Right lobe of liver (tissue), 6 donors: ENCODE data around the gene CCL17. TPM values are rescaled to one million over a fixed set of nuclear protein-coding genes. Genes with fewer than 3 reads are reported as not detected.

Experiments used
- ATAC-seq, 4 donors: fragments of 200-7000 bp; cut with Tn5 transposase; one replicate each; pipeline ENCODE4 v1.9.1; 2020; ENCODE audit warnings: mild to moderate bottlenecking in 4 of 4, moderate library complexity in 4 of 4
- DNase-seq, 3 donors: peaks; one replicate each; pipeline ENCODE4 v3.0.0-alpha.2; 2020
- H3K27ac ChIP-seq, 3 donors: fragments of 200-600 bp; one replicate each; pipeline ENCODE4 v1.8.0; 2022
- H3K27me3 ChIP-seq, 2 donors: fragments of 200-600 bp; one replicate each; pipeline ENCODE4 v1.8.0; 2022
- H3K36me3 ChIP-seq, 4 donors: fragments of 200-600 bp; sonication (generic) in 1 of 4; one replicate each; pipeline versions ENCODE4 v1.5.1 to v1.8.0; 2017 to 2022; ENCODE audit warnings: control low read depth in 1 of 4
- H3K4me1 ChIP-seq, 4 donors: fragments of 200-600 bp; sonication (generic) in 1 of 4; one replicate each; pipeline versions ENCODE4 v1.5.1 to v1.8.0; 2017 to 2022; ENCODE audit warnings: control low read depth in 1 of 4
- H3K4me3 ChIP-seq, 3 donors: fragments of 200-600 bp; one replicate each; pipeline ENCODE4 v1.8.0; 2022
- H3K9me3 ChIP-seq, 4 donors: fragments of 200-600 bp; sonication (generic) in 1 of 4; one replicate each; pipeline versions ENCODE4 v1.5.1 to v1.8.0; 2017 to 2022; ENCODE audit warnings: control low read depth in 1 of 4
- POLR2A ChIP-seq: fragments of 450-650 bp; IDR thresholded peaks from one replicate; pipeline ENCODE4 v1.6.1; 2017; ENCODE audit warnings: antibody characterized with exemption, mild to moderate bottlenecking
- WGBS: methylation state at CpG from one replicate; pipeline ENCODE4 v1.1.6; 2018; ENCODE audit warnings: low coverage, low lambda C conversion rate; ENCODE audit not compliant: insufficient coverage; ENCODE audit errors: missing lambda C conversion rate; 5-methylcytosine and 5-hydroxymethylcytosine counted together
- intact Hi-C, 2 donors: fragments of 100-400 bp; cut with DNase I; formaldehyde crosslinking; loops; one replicate each; pipeline versions ENCODE4 v1.11.2 to v1.14.1; 2022
- total RNA-seq, 6 experiments: library from RNA; depleted of rRNA in 2 of 6; stranded (reverse); fragments of >200 nt in 2 of 6; fragmentation: NEBNext Ultra II Directional in 3 of 6; extraction: Animal tissue kit (Norgen Biotek cat#: 25700) in 3 of 6; gene quantifications; one replicate each; pipeline versions ENCODE4 v1.1.0 to v1.2.4, GENCODE V29; 2016 to 2023
- TF ChIP-seq, protein P1 (sequence below), 4 donors: fragments of 200-600 bp in 3 of 4; fragments of 450-650 bp in 1 of 4; IDR thresholded peaks; one replicate each; pipeline versions ENCODE4 v1.5.1 to v1.8.0; 2016 to 2022; ENCODE audit warnings: antibody characterized with exemption in 4 of 4, mild to moderate bottlenecking in 2 of 4
- donor health status: DM: no; HTN: yes; CAD: no.
- donor health status: DM: no; HTN: no; CAD: no.
- donor health status: DM: no; HTN: no; CAD: no.
- donor health status: DM: no; HTN: yes; CAD: no.
- donor health status: DM: no; HTN: yes; CAD: no.

CCL17 gene
- total RNA-seq, 6 experiments from 2014 or later = not detected

DNA sequence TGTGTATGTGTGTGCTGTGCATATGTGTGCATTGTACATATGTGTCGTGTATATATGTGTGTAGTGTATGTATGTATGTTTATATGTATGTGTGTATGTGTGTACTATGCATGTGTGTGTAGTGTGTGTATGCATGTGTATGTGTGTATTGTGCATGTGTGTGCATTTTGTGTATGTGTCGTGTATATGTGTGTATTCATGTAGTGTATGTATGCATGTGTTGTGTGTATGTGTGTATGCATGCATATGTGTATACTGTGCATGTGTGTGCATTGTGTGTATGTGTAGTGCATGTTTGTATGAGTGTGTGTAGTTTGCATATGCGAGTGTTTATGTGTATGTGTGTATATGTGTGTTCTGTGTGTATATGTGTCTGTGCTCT is 15.5 kb upstream of the CCL17 start:
- Histone ChIP-seq H3K27ac (no peak overlapping the region), H3K4me1 (no peaks in the 10 kb centered on the region), H3K9me3 (no peaks in the 10 kb centered on the region), H3K4me3 (no peak overlapping the region), H3K27me3 (no peaks in the 10 kb centered on the region), H3K36me3 (no peaks in the 10 kb centered on the region)
- intact Hi-C loops = no loop called here
- 87% methylated on average over 3 of the region's 3 CpGs for WGBS
- TF ChIP-seq, protein P1, sequence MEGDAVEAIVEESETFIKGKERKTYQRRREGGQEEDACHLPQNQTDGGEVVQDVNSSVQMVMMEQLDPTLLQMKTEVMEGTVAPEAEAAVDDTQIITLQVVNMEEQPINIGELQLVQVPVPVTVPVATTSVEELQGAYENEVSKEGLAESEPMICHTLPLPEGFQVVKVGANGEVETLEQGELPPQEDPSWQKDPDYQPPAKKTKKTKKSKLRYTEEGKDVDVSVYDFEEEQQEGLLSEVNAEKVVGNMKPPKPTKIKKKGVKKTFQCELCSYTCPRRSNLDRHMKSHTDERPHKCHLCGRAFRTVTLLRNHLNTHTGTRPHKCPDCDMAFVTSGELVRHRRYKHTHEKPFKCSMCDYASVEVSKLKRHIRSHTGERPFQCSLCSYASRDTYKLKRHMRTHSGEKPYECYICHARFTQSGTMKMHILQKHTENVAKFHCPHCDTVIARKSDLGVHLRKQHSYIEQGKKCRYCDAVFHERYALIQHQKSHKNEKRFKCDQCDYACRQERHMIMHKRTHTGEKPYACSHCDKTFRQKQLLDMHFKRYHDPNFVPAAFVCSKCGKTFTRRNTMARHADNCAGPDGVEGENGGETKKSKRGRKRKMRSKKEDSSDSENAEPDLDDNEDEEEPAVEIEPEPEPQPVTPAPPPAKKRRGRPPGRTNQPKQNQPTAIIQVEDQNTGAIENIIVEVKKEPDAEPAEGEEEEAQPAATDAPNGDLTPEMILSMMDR (IDR thresholded peaks at IDR 0.05) = no peak
- TF ChIP-seq POLR2A = no peak
- DNase-seq (no peak), ATAC-seq (no peak)

DNA sequence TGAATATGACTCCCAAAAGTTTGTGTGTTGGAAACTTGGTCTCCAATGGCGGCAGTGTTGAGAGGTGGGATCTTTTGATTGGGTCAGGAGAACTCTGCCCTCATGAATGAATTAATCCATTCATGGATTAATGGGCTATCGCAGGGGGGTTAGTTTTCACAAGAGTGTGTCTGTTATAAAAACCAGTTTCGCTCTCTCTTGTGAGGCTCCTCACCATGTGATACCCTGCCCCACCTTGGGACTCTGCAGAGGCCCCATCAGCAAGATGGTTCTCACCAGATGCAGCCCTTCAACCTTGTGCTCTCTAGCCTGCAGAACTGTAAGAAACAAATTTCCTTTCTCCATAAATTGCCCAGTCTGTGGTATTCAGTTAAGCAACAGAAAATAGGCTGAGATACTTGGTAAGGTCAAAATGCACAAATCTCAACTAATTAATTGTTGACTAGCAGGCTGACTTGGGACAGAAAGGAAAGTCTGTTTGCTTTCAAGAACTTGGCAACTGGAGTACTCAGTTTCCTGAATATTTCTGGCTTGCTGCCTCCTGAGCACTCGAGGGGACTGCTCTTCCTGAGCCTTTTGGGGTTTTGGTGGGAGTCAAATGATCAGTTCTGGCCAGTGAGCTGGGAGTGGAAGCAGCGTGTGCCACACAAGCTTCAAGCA is 13.8 kb upstream of the CCL17 start:
- peak in 2 of 4 donors; percentile 27 to 28 for ATAC-seq
- Histone ChIP-seq H3K27me3 (no peaks in the 10 kb centered on the region), H3K36me3 (no peaks in the 10 kb centered on the region), H3K9me3 (no peaks in the 10 kb centered on the region), H3K27ac (no peak overlapping the region), H3K4me3 (no peak overlapping the region), H3K4me1 (no peaks in the 10 kb centered on the region)
- DNase-seq = no peak
- 17% methylated on average over 1 of the region's 5 CpGs for WGBS
- TF ChIP-seq, protein P1 (IDR thresholded peaks at IDR 0.05) = no peak
- TF ChIP-seq POLR2A = no peak
- intact Hi-C loops = no loop called here

DNA sequence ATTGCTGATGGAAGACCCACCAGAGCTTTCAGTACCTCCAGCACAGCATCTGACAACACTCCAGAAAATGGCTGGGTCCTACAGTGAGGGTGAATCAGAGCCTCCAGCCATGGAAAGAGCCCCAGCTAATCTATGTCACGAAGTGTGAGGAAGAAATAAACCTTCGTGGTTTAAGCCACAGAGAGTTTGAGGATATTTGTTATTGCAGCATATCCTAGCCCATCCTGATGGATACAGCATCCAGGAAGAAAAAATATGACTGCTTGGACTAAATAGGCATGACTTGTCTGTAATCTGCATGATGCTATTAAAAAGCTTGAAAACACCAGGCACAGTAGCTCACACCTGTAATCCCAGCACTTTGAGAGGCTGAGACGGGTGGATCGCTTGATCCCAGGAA is 13.3 kb upstream of the CCL17 start:
- Histone ChIP-seq H3K4me1 (no peaks in the 10 kb centered on the region), H3K4me3 (no peak overlapping the region), H3K27ac (no peak overlapping the region), H3K36me3 (no peaks in the 10 kb centered on the region), H3K9me3 (no peaks in the 10 kb centered on the region), H3K27me3 (no peaks in the 10 kb centered on the region)
- DNase-seq (no peak), ATAC-seq (no peak)
- WGBS = no CpG with 5 or more reads among the region's 4 CpGs
- intact Hi-C loops = no loop called here
- TF ChIP-seq, protein P1 (IDR thresholded peaks at IDR 0.05) = no peak
- TF ChIP-seq POLR2A = no peak

DNA sequence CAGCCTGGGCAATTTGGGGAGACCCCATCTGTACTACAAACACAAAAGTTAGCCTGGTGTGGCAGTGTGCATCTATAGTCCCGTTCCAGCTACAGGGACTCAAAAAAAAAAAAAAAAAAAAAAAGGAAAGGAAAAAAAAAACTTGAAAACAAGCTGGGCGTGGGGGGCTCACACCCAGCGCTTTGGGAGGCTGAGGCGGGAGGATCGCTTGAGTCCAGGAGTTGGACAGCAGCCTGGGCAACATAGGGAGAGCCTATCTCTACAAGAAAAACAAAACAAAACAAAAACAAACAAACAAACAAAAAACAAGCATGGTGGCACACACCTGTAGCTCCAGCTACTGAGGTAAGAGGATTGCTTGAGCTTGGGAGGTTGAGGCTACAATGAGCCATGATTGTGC is 12.9 kb upstream of the CCL17 start:
- Histone ChIP-seq H3K4me3 (no peak overlapping the region), H3K36me3 (no peaks in the 10 kb centered on the region), H3K27me3 (no peaks in the 10 kb centered on the region), H3K4me1 (no peaks in the 10 kb centered on the region), H3K9me3 (no peaks in the 10 kb centered on the region), H3K27ac (no peak overlapping the region)
- intact Hi-C loops = no loop called here
- ATAC-seq (no peak), DNase-seq (no peak)
- 96% methylated on average over 4 of the region's 5 CpGs for WGBS
- no peak for TF ChIP-seq POLR2A
- TF ChIP-seq, protein P1 (IDR thresholded peaks at IDR 0.05) = no peak

DNA sequence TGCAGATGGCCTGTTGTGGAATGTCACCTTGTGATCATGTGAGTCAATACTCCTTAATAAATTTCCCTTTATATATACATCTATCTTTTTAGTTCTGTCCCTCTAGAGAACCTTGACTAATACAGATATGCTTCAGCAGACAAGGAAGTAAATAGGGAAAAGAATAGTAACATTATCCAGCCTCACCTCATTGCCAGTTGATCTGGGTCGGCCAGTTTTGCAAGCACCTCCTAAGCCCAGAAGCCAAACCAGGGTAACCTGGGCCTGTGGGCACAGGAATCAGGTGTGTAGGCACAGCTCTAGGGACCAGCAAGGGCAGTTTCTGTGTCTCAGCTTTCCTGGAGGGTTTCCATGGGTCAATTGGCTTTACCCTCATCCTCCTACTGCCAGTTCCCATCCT is 11.9 kb upstream of the CCL17 start:
- TF ChIP-seq POLR2A = no peak
- TF ChIP-seq, protein P1 (IDR thresholded peaks at IDR 0.05) = no peak
- Histone ChIP-seq H3K27me3 (no peaks in the 10 kb centered on the region), H3K9me3 (no peaks in the 10 kb centered on the region), H3K4me3 (no peak overlapping the region), H3K27ac (no peak overlapping the region), H3K36me3 (no peaks in the 10 kb centered on the region), H3K4me1 (no peaks in the 10 kb centered on the region)
- DNase-seq (no peak), ATAC-seq (no peak)
- intact Hi-C loops = no loop called here
- WGBS = 83% methylated on average over 1 of the region's 1 CpG
